ENCODE measurements around the gene ZFP36L1. TPM values are rescaled to one million over a fixed set of nuclear protein-coding genes. Genes with fewer than 3 reads are reported as not detected.
A peak's percentile ranks its signal among the peaks of the same experiment; 100 is the strongest.

Gene ZFP36L1
- 100 to 1,000 TPM in 1 of 2 donors, 10 to 100 TPM in 1; 73.4 to 158 TPM for total RNA-seq

GRCh38 chr14:68792979-68793733, at the start of gene ZFP36L1:
Gene ZFP36L1 (minus strand): TSS chr14:68793067. CDS start chr14:68792938, 129 bp downstream.
- H3K27ac Mint-ChIP-seq: peak within 1 kb of the TSS; percentile 98 to 100
- ATAC-seq: peak; percentile 18 to 35
- peak; percentile 84 to 88 for DNase-seq (ENCODE audit: low spot score in 2 of 2)
- peaks cover 46 to 50% of the 10 kb centered on the region in 2 donors for H3K36me3 Mint-ChIP-seq
- no peaks in the 10 kb centered on the region for H3K9me3 Mint-ChIP-seq

- Mint-ChIP-seq H3K9me3 (peaks cover 0 to 9% of the 10 kb centered on the region in 2 donors), H3K36me3 (peaks cover 0 to 9% of the 10 kb centered on the region in 2 donors), H3K27ac (no peak overlapping the region)
- DNase-seq (ENCODE audit: low spot score in 2 of 2) (no peak), ATAC-seq (no peak)
Observed at GRCh38 chr14:68842298-68842697, 49.4 kb upstream of the ZFP36L1 start.

- peak overlapping the region; percentile 83 to 93 for H3K27ac Mint-ChIP-seq
- H3K9me3 Mint-ChIP-seq: peaks cover 5 to 15% of the 10 kb centered on the region in 2 donors
- DNase-seq (ENCODE audit: low spot score in 2 of 2) (no peak), ATAC-seq (peak; percentile 23 to 44)
- peaks cover 3 to 16% of the 10 kb centered on the region in 2 donors for H3K36me3 Mint-ChIP-seq
Observed at GRCh38 chr14:68841016-68841809, 48.3 kb upstream of the ZFP36L1 start.

DNA sequence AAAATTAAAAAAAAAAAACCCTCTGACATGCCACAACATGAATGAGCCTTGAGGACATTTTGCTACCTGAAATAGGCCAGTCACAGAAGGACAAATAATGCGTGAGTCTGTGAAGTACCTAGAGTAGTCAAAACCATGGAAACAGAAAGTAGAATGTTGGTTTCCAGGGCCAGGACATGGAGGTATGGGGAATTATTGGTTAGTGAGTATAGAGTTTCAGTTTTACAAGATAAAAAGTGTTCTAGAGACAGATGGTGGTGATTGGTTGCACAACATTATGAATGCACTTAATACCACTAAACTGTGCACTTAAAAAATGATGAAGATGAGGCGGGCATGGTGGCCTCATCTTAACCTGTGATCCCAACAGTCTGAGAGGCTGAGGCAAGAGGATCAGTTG, 47.6 kb upstream of the ZFP36L1 start:
- Mint-ChIP-seq H3K36me3 (peaks cover 11 to 24% of the 10 kb centered on the region in 2 donors), H3K9me3 (peaks cover 9 to 19% of the 10 kb centered on the region in 2 donors), H3K27ac (peak overlapping the region; percentile 83 to 93)
- DNase-seq (ENCODE audit: low spot score in 2 of 2) (no peak), ATAC-seq (peak; percentile 89 to 92)

DNA sequence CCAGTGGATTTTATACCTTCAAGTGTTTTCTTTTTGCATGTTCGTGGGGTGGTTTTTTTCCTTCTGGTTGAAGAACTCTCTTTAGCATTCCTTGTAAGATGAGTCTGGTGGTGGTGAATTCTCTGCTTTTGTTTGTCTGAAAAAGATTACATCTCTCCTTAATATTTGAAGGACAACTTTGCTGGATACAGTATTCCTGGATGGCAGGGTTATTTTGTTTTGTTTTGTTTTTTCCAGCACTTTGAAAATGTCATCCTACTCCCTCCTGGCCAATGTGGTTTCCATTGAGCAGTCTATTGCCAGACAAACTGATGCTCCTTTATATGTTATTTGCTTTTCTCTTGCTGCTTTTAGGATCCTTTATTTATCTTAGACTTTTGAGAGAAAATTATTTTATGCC, 43.2 kb upstream of the ZFP36L1 start:
- no peak for ATAC-seq

DNA sequence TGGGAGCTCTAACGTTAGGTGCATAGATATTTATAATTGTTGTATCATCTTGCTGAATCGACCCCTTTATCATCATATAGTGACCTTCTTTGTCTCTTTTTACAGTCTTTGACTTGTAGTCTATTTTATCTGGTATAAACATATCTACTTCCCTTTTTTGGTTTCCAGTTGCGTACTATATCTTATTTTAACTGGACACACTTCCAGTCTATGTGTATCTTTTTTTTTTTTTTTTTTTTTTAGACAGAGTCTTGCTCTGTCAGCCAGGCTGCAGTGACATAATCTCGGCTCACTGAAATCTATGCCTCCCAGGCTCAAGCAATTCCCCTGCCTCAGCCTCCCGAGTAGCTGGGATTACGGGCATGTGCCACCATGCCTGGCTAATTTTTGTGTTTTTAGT, 41.9 kb upstream of the ZFP36L1 start:
- no peak for ATAC-seq
- H3K36me3 Mint-ChIP-seq: peaks cover 13 to 26% of the 10 kb centered on the region in 2 donors
- no peak overlapping the region for H3K27ac Mint-ChIP-seq
- H3K9me3 Mint-ChIP-seq: peaks cover 11 to 32% of the 10 kb centered on the region in 2 donors
- DNase-seq (ENCODE audit: low spot score in 2 of 2): no peak

More for the DNA sequence above, 43.2 kb upstream of the ZFP36L1 start:
- no peak for DNase-seq (ENCODE audit: low spot score in 2 of 2)
- Mint-ChIP-seq H3K36me3 (peaks cover 13 to 26% of the 10 kb centered on the region in 2 donors), H3K27ac (no peak overlapping the region), H3K9me3 (peaks cover 11 to 32% of the 10 kb centered on the region in 2 donors)

- ATAC-seq (no peak), DNase-seq (ENCODE audit: low spot score in 2 of 2) (no peak)
- H3K27ac Mint-ChIP-seq: no peak overlapping the region
- H3K36me3 Mint-ChIP-seq: no peaks in the 10 kb centered on the region
- peaks cover 0 to 11% of the 10 kb centered on the region in 2 donors for H3K9me3 Mint-ChIP-seq
Observed at GRCh38 chr14:68828698-68829097, 35.8 kb upstream of the ZFP36L1 start.

DNA sequence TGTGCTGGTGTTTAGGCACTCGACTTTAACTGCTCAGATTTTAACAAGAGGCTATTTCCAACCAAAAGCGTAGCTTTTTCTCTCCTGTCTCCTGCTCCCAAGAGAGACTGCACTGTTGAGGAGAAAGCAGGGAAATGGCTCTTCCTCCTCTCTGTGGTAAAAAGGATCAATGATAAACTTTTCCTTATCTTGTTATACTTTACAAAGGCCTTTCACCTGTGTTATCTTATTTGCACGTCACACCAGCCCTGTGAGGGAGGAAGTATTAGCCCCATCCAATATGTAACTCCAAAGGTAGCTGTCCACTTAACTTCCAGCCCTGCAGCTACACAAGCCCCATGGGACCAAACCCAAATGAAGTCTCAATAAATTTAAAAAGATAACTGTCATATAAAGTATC, 32.9 kb upstream of the ZFP36L1 start:
- no peak for ATAC-seq
- no peaks in the 10 kb centered on the region for H3K9me3 Mint-ChIP-seq
- DNase-seq (ENCODE audit: low spot score in 2 of 2): no peak
- H3K27ac Mint-ChIP-seq: no peak overlapping the region
- H3K36me3 Mint-ChIP-seq: no peaks in the 10 kb centered on the region

- Mint-ChIP-seq H3K27ac (no peak overlapping the region), H3K9me3 (no peaks in the 10 kb centered on the region), H3K36me3 (no peaks in the 10 kb centered on the region)
- ATAC-seq (peak; percentile 38 to 66), DNase-seq (ENCODE audit: low spot score in 2 of 2) (no peak)
Observed at GRCh38 chr14:68824517-68825347, 31.9 kb upstream of the ZFP36L1 start.

- H3K36me3 Mint-ChIP-seq: no peaks in the 10 kb centered on the region
- no peaks in the 10 kb centered on the region for H3K9me3 Mint-ChIP-seq
- peak overlapping the region in 1 of 2 donors; percentile 65 for H3K27ac Mint-ChIP-seq
- ATAC-seq (no peak), DNase-seq (ENCODE audit: low spot score in 2 of 2) (no peak)
Observed at GRCh38 chr14:68824207-68824516, 31.3 kb upstream of the ZFP36L1 start.

DNA sequence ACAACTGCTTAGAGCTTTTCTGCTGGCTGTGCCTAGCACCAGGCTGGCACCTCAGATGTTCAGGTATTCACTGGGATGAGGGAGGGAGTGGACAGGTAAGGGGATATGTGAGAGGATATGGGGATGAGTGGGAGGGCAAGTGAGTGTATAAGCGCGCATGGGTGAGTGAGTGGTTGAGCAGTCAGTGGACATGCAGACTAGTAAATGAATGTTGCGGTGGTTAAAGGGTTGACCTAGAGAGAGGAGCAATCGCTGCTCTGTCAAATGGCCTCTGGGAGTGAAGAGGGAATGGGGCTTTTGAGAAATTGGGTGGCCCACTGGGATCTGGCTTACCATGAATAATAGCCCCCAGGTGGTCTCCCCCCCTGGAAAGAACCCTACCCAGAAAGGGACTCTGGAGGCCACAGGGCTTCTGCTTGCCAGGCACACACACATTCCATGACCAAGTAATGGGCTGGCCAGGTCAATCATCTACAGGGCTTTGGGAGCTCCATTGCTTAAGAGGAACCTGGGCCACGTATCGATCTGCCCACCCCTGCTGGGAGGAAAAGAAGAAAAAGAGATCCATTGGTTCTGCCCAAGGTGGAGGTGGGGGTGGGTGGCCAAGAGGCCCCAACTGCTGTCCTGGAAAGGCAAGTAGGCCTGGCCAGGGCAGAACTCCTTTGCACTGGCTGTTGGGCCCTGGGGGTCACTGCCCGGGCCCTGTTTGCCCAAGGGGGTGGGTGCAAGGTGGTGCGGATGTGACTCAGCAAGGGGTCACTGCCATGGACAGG, 30.8 kb upstream of the ZFP36L1 start:
- ATAC-seq (no peak), DNase-seq (ENCODE audit: low spot score in 2 of 2) (no peak)
- Mint-ChIP-seq H3K9me3 (no peaks in the 10 kb centered on the region), H3K27ac (peak overlapping the region in 1 of 2 donors; percentile 65), H3K36me3 (no peaks in the 10 kb centered on the region)

- ATAC-seq (no peak), DNase-seq (ENCODE audit: low spot score in 2 of 2) (no peak)
- Mint-ChIP-seq H3K27ac (peak overlapping the region in 1 of 2 donors; percentile 65), H3K36me3 (no peaks in the 10 kb centered on the region), H3K9me3 (no peaks in the 10 kb centered on the region)
Observed at GRCh38 chr14:68822926-68823325, 30.1 kb upstream of the ZFP36L1 start.

- H3K9me3 Mint-ChIP-seq: no peaks in the 10 kb centered on the region
- DNase-seq (ENCODE audit: low spot score in 2 of 2) (no peak), ATAC-seq (peak in 1 of 2 donors; percentile 91)
- H3K36me3 Mint-ChIP-seq: no peaks in the 10 kb centered on the region
- peak overlapping the region in 1 of 2 donors; percentile 15 for H3K27ac Mint-ChIP-seq
Observed at GRCh38 chr14:68822132-68822651, 29.3 kb upstream of the ZFP36L1 start.

DNA sequence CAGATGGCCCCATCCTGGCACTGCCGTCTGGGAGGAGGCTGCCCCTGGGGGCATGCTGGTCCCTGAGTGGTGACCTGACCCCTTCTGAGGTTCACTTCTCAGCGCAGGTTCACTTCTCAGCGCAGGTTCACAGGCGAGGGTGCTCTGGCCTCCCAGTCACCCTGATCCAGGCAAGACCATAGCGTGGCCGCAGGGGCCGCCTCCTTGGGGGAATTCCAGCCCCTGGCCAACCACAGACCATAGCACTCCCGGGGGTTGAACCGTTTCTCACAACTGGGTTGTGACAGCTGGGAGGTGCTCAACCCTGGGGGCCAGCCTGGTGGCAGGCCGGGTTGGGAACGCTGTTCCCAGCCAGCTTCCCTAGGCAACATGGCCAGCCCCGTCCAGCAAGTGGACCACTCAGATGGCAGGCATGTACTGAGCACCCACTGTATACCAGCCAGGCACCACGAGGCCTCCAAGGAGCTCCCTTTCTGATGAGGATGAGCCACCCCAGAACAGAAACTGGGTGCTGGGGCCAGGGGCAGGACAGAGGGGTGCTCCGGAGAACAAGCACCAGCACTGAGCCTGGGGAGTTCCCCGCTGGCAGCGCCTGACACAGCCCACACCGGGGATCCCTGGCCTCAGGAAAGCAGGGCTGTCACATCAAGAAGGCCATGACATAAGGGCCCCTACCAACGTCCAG, 28.3 kb upstream of the ZFP36L1 start:
- Mint-ChIP-seq H3K36me3 (no peaks in the 10 kb centered on the region), H3K9me3 (no peaks in the 10 kb centered on the region), H3K27ac (peak overlapping the region in 1 of 2 donors; percentile 65)
- DNase-seq (ENCODE audit: low spot score in 2 of 2) (no peak), ATAC-seq (no peak)

DNA sequence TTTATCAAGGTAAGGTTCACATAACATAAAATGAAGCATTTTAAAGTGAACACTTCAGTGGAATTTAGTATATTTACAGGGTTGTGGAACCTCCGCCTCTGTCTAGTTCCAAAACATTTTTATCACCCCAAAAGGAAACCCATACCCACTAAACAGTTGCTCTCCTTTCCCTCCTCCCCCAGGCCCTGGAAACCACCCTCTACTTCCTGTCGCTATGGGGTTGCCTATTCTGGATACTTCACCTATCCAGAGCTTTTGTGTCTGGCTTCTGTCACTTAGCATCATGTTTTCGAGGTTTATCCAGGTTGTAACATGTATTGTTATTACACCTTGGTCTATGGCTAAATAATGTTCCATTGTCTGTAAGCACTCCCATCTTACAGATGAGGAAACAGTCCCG, 27.7 kb upstream of the ZFP36L1 start:
- ATAC-seq: no peak
- no peak for DNase-seq (ENCODE audit: low spot score in 2 of 2)
- Mint-ChIP-seq H3K27ac (peak overlapping the region in 1 of 2 donors; percentile 65), H3K9me3 (no peaks in the 10 kb centered on the region), H3K36me3 (peaks cover 0 to 2% of the 10 kb centered on the region in 2 donors)

Data from activated naive CD4-positive, alpha-beta T cell treated with anti-CD3 and anti-CD28 coated beads, Interleukin-2, amount 50 U/mL, for 72 hours (primary cell).